Esophagus squamous epithelium (tissue), 5 donors: ENCODE results near the gene SKI. TPM values are rescaled to one million over a fixed set of nuclear protein-coding genes. Genes with fewer than 3 reads are reported as not detected.
A peak's percentile ranks its signal among the peaks of the same experiment; 100 is the strongest.

Source experiments
- DNase-seq: peaks from one replicate; lab custom pipeline; 2025; lab: John Stamatoyannopoulos, UW
- H3K27ac ChIP-seq, 4 donors: fragments of 200-600 bp; sonication (generic); one replicate each; pipeline ENCODE4 v1.5.1; 2016 to 2019; ENCODE audit warnings: mild to moderate bottlenecking in 1 of 4
- H3K27me3 ChIP-seq, 4 donors: fragments of 200-600 bp; sonication (generic); 1 replicate in 3 of 4; 2 replicates in 1 of 4; pipeline versions ENCODE4 v1.5.1 to v1.6.0; 2017 to 2021; ENCODE audit warnings: antibody characterized with exemption in 1 of 4
- H3K36me3 ChIP-seq, 3 donors: fragments of 200-600 bp; sonication (generic); one replicate each; pipeline ENCODE4 v1.5.1; 2016 to 2019
- H3K4me1 ChIP-seq, 3 donors: fragments of 200-600 bp; sonication (generic); one replicate each; pipeline ENCODE4 v1.5.1; 2017 to 2019
- H3K4me3 ChIP-seq, 4 donors: fragments of 200-600 bp; sonication (generic); 1 replicate in 3 of 4; 2 replicates in 1 of 4; pipeline ENCODE4 v1.5.1; 2016 to 2019; ENCODE audit warnings: mild to moderate bottlenecking in 2 of 4, moderate library complexity in 1 of 4
- H3K9me3 ChIP-seq, 3 donors: fragments of 200-600 bp; sonication (generic); one replicate each; pipeline ENCODE4 v1.5.1; 2016 to 2019
- POLR2A ChIP-seq, 4 donors: fragments of 450-650 bp; IDR thresholded peaks; one replicate each; pipeline ENCODE4 v1.6.1; 2017; ENCODE audit warnings: antibody characterized with exemption in 4 of 4, mild to moderate bottlenecking in 4 of 4, moderate library complexity in 3 of 4
- WGBS, 2 donors: methylation state at CpG; one replicate each; pipeline ENCODE4 v1.1.5; 2018; 5-methylcytosine and 5-hydroxymethylcytosine counted together
- intact Hi-C: fragments of 100-400 bp; cut with DNase I; formaldehyde crosslinking; loops from one replicate; pipeline ENCODE4 v1.15.0; 2022
- total RNA-seq, 4 donors: library from RNA; depleted of rRNA; stranded (reverse); fragments of >200 nt; gene quantifications; one replicate each; pipeline ENCODE4 v1.1.0, GENCODE V29; 2016
- TF ChIP-seq, protein P1 (sequence below), 6 experiments: fragments of 450-650 bp in 4 of 6; fragments of 200-600 bp in 2 of 6; sonication (generic) in 2 of 6; IDR thresholded peaks; one replicate each; pipeline ENCODE4 v1.5.1; 2016 to 2019; ENCODE audit warnings: antibody characterized with exemption in 6 of 6, mild to moderate bottlenecking in 4 of 6, moderate library complexity in 4 of 6
- donor health status: DM: yes; HTN: yes; CAD: no.

SKI gene
- total RNA-seq, 4 donors from 2014 or later: 18.2 to 38.8 (median 25.2) TPM

DNA sequence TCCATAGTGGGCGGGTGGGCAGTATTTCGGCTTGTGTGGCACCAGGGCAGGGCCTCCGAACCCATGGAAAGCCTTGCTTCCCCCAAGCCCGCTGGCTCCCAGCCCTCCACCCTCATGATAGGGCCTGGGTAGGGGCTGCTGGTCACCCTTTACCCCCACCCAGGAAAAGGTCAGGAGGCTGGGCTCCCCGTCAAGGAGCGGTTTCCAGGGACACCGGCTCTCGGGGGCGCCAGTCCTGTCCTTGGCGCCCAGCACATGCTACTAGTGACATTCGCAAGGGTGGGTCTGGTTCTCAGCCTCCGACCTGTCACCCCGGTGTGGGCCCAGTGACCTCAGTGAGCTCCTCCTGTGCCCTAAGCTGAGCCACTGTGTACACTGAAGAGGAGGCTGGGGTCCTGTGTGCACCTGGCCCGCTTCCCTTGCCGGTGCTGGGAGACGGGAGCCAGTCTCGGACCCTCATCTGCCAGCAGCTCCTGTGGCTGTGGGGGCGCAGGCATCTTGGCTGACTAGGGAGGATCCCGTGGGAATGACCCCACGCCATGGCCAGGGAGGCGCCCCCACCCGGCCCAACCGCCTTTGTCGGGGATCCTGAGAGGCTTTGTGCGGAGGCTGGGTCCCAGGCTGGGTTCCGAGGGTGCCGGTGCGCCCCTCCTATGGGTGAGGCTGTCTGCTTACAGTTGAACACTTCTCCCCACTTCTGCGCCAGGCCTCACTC lies 54.6 kb downstream of the SKI start:
- Histone ChIP-seq H3K4me3 (no peak overlapping the region), H3K4me1 (peaks cover 21 to 64% (median 22%) of the 10 kb centered on the region in 3 donors), H3K27me3 (no peaks in the 10 kb centered on the region), H3K27ac (no peak overlapping the region), H3K36me3 (peaks cover 0 to 4% (median 0%) of the 10 kb centered on the region in 3 donors), H3K9me3 (no peaks in the 10 kb centered on the region)
- 87 to 90% methylated on average over 2 to 9 of the region's 29 CpGs for WGBS, 2 donors
- intact Hi-C loops: no loop called here
- DNase-seq: no peak
- no peak for TF ChIP-seq POLR2A (IDR thresholded peaks at IDR 0.05)
- TF ChIP-seq, protein P1, sequence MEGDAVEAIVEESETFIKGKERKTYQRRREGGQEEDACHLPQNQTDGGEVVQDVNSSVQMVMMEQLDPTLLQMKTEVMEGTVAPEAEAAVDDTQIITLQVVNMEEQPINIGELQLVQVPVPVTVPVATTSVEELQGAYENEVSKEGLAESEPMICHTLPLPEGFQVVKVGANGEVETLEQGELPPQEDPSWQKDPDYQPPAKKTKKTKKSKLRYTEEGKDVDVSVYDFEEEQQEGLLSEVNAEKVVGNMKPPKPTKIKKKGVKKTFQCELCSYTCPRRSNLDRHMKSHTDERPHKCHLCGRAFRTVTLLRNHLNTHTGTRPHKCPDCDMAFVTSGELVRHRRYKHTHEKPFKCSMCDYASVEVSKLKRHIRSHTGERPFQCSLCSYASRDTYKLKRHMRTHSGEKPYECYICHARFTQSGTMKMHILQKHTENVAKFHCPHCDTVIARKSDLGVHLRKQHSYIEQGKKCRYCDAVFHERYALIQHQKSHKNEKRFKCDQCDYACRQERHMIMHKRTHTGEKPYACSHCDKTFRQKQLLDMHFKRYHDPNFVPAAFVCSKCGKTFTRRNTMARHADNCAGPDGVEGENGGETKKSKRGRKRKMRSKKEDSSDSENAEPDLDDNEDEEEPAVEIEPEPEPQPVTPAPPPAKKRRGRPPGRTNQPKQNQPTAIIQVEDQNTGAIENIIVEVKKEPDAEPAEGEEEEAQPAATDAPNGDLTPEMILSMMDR (IDR thresholded peaks at IDR 0.05): no peak

DNA sequence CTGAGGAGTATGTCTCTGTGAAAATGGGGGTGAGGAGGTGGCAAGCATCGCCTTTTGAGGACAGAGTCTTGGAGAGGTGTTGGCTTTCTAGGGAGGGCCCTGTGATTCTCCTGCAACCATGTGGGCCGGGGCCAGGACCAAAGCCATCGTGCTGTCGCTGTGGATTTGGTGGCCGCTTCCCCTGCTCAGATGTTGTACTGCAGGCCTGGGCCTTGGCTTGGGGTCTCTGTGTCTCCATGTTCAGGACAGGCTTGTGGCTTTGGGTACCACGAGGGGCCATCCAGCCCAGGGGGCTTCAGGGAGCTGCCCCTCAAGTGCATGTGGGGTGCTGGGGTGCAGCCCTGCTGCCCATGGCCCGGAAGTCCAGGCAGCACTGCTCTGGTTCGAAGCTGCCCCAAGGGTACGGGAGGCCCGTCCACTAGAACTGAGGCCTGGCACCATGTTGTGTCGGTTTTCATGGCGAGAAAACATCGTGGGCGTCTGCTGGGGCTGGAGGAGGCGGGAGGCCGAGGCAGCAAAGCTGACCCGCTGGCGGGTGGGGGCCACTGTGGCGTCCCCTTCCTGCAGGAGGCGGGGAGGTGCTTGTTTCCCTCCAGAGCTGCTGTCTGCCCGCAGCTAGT lies 55.4 kb downstream of the SKI start:
- no peak overlapping the region for H3K4me3 ChIP-seq
- WGBS, 2 donors: 78 to 84% methylated on average over 6 to 7 of the region's 21 CpGs
- TF ChIP-seq POLR2A (IDR thresholded peaks at IDR 0.05): no peak
- TF ChIP-seq, protein P1 (IDR thresholded peaks at IDR 0.05): no peak
- H3K36me3 ChIP-seq: no peaks in the 10 kb centered on the region
- H3K27ac ChIP-seq: no peak overlapping the region
- no peaks in the 10 kb centered on the region for H3K9me3 ChIP-seq
- H3K4me1 ChIP-seq: peaks cover 14 to 64% (median 18%) of the 10 kb centered on the region in 3 donors
- no peaks in the 10 kb centered on the region for H3K27me3 ChIP-seq
- intact Hi-C loops: no loop called here
- no peak for DNase-seq

DNA sequence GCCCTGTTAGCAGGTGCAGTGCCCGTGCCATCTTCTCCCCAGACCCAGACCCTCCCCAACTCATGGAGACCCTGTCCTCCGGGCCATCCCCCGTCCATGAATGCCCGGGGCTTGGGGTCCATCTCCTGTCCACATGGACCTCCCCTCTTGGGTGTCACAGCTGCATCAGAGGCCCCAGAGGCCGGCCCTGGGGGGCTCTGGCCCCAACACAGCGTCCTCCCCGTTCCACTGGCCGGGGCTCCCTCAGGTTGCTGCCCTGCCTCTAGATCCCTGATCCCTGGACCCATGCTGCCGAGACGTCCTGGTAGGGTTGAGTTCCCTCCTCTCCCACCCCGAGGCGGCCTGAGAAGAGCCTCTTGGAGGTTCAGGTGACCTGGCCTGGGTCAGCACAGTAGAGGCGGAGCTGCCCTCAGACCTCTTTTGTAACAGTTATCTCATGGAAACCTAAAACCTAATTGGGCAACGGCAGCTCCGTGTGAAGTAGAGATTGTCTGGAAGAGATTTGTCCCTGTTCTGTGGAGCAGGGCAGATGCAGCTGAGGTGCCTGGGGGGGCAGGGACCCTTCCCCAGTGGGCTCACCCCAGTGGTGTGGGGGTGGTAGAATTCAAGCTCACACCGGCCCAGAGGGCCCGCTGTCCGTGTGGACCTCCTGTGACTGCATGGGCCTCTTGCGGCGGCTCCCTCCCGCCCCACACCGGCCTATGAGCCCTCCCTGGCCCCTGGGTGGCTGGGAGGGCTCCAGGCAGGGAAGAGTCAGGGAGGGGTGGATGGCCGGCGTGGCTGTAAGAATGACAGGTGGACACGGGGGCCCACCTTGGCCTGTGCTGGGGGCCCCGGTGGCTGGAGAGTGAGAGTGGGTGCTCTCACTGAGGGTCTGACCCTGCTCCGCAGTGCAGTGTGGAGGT lies 56.1 kb downstream of the SKI start:
- no peak for TF ChIP-seq POLR2A (IDR thresholded peaks at IDR 0.05)
- TF ChIP-seq, protein P1 (IDR thresholded peaks at IDR 0.05): no peak
- Histone ChIP-seq H3K9me3 (no peaks in the 10 kb centered on the region), H3K4me1 (peaks cover 9 to 64% (median 18%) of the 10 kb centered on the region in 3 donors), H3K36me3 (no peaks in the 10 kb centered on the region), H3K4me3 (no peak overlapping the region), H3K27me3 (no peaks in the 10 kb centered on the region), H3K27ac (peak overlapping the region in 1 of 4 donors; percentile 12)
- 95 to 100% methylated on average over 1 to 4 of the region's 27 CpGs for WGBS, 2 donors
- no peak for DNase-seq
- intact Hi-C loops: no loop called here

DNA sequence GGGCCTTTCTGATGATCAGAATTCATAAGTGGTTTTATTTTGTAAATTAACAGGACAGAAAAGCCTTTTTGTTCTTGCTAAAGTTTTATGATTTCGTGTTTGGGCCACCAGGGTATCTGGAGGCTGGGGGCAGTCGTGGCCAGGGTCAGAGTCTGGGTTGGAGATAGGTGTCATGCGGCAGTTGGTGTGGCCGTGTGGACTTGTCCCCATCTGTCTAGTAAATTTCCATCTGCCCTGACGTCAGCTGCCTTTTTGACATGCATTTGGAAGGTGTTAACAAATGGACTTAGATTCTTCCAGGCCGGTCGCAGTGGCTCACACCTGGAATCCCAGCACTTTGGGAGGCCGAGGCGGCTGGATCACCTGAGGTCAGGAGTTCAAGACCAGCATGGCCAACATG lies 56.8 kb downstream of the SKI start:
- DNase-seq: no peak
- TF ChIP-seq, protein P1 (IDR thresholded peaks at IDR 0.05): no peak
- no peak for TF ChIP-seq POLR2A (IDR thresholded peaks at IDR 0.05)
- Histone ChIP-seq H3K4me1 (peaks cover 10 to 64% (median 18%) of the 10 kb centered on the region in 3 donors), H3K27me3 (no peaks in the 10 kb centered on the region), H3K4me3 (no peak overlapping the region), H3K27ac (no peak overlapping the region), H3K36me3 (no peaks in the 10 kb centered on the region), H3K9me3 (no peaks in the 10 kb centered on the region)
- intact Hi-C loops: no loop called here
- WGBS, 2 donors: 89 to 93% methylated on average over 3 to 8 of the region's 9 CpGs
